NB4 (cell line): Measurements from ENCODE around the gene FST.

ENCODE experiments used
- CTCF ChIP-seq: IDR thresholded peaks from one replicate; pipeline ENCODE4 v1.5.1; 2012; ENCODE audit warnings: low read depth, low read length
- MAX ChIP-seq: IDR thresholded peaks from 2 replicates; pipeline ENCODE4 v1.6.1; 2011; ENCODE audit warnings: low read depth, low read length
- MYC ChIP-seq: IDR thresholded peaks from 2 replicates; pipeline ENCODE4 v1.6.1; 2011; ENCODE audit warnings: low read depth, low read length
- POLR2A ChIP-seq: IDR thresholded peaks from 2 replicates; pipeline ENCODE4 v1.6.1; 2011; ENCODE audit warnings: mild to moderate bottlenecking; ENCODE audit not compliant: insufficient read length; ENCODE audit errors: extremely low read depth

- TF ChIP-seq CTCF (no peak), MYC (no peak), POLR2A (no peak), MAX (no peak)
These were observed 37.5 kb upstream of the FST start for GRCh38 chr5:53442961-53443360.
